CD4-positive, alpha-beta T cell treated with Interferon gamma for 1 hour (primary cell): ENCODE data around the gene CLTCL1.

Experiments
- DNase-seq: peaks from one replicate; pipeline ENCODE4 v3.0.0-alpha.2; 2020

Gene CLTCL1

DNA sequence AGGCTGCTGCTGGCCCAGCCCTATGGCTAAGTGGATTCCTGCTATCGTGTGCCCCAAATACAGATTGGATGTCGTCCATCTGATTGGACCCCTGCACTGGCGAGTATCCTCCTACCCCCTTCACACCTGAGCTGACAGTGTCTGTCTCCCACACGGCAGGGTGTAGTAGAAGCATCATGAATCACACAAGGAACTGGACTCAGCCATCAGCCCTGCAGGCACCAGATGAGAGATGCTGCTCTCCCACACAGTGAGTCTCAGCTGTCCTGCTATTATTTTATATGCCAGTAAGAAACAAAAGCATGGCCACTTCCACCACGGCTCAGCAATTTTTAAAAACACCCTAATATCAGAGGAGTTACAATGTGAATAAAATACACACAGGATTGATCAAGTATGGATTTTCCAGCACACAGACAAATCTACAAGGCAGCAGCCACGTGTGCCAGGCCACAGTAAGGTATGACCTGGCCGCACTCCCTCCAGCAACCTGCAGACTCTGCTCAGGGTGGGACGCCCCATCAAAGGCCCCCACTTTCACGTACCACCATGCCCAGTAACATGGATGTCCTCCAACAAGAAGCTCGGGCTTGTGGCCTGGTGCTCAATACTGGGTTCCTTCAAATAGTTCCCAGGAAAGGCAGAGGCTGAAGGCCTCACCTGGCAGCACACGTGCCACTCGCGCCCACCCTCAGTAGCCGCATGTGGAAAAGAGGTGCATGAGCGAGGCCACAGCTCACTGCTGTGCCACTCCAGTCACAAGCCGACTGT, 96.6 kb downstream of the CLTCL1 start:
- DNase-seq = no peak

DNA sequence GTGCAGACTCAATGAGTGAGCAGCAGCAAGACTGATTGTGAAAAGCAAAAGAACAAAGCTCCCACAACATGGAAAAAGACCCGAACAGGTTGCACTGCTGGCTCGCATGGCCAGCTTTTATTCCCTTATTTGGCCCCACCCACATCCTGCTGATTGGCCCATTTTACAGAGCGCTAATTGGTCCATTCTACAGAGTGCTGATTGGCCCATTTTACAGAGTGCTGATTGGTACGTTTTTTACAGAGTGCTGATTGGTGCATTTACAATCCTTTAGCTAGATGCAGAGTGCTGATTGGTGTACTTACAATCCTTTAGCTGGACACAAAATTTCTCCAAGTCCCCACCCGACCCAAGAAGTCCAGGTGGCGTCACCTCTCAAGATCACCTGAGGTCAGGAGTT, 97.6 kb downstream of the CLTCL1 start:
- no peak for DNase-seq

DNA sequence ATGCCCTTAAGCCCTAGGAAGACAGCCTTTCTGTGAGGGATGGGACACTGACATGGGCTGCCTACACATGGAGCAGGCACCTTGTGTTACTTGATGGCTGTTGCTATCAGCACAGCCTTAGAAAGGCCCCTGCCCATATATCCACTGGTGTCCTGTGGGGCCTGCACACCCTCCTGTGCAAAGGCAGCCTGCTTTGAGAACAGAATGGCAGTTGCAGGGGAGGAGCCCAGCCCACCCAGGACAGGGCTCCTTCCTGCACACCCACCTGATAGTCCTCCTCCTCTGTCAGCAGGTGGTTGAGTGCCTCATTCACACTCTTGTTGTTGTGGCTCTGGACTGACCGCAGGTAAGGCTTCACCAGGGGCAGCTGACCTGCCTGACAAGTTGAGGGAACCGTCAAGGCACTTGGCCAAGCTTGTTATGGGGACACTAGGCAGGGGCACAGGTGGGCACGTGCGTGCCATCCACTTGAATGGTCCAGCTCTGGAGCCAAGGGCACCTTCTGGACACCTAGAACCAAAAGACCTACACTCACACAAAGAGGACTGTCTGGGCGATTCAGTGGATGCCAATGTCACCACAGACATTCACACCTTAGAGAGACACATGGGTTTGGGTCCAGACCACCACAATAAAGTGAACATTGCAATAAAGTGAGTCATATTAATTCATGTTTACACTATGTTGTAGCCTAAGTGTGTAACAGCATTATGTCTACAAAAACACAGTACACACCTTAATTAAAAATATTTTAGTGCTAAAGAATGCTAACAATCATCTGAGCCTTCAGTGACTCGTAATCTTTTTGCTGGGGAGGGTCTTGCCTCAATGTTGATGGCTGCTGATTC, 103.6 kb downstream of the CLTCL1 start:
- no peak for DNase-seq

DNA sequence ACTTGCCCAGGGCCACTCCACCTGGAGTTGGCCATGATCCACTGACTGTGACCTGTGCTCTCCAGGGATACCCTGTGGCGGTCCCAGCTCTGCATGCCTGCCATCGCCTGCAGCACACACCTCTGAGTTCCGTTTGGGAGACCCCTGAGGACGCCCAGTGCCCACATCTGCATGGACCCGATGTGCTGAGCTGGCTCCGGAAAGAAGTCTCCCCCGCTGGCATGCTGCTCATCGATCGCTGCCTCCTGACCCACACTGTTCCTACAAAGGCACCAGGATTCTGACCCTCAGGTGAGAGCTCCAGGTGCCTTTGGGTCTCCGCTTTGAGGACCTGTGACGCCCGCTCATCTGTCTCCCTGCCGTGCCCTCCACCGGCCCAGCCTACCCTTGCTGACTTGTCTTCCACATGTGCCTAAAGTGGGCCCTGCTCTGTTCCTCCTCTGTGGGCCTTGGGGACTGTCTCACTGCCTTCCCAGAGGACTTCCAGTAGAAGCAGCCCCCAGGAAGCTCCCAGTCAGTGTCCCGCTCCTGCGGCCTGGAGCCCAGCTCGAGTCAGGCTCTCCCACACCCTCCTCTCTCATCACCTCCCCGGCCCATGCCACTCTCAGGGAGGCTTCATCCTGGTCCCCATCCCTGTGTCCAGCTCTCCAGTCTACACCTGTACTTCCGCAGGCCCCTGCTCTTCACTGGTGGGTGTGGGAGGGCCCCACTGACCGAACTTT, 107.1 kb downstream of the CLTCL1 start:
- no peak for DNase-seq

DNA sequence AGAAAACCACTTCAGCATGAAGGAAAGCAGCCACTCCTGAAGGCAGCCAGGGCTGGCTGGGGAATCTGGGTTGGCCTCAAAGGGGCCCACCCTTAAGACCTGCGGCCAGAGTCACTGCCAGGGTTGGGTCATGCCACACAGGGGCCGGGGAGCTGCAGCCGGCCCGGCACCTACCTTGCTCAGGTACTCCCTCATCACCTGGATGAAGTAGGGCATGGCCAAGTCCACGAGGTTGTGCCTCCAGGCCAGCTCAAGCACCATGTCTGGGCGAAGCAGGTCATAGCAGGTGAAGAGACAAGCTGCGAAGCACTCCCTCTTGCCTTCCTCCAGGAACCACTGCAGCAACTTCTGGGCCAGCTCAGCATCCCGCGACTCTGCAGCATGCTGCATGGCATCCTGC, 108.3 kb downstream of the CLTCL1 start:
- DNase-seq = no peak

DNA sequence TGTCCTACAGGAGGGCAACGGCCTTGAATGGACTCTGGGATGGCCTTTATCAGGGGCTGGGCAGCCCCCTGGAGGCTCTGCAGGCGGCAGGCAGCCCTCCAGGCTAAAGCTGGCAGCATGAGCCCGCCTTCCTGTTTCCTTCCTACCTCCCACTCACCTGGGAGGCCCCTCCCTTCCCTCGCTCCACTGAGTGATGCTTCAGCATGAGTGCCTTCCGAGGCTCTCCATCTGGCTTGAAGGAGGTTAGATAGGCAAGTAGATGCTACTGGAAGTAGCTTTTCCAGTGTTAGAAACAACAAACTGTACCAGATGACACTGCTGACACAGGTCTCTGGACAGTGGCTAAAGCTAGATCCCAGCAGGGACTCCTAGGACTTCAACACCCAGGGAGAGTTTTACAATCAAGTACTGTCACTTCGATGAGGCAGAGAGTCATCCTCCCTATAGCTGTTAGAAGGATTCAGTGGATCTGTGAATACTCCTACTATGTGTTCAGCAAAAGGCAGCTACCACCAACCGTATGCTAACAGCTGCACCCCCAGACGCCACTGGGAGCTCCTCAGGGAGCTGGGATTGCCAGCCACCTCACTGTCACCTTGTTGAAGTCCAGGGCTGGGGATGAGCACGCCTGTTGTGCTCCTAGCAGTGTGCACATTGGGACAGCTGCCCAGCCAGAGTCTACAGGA, 108.9 kb downstream of the CLTCL1 start:
- no peak for DNase-seq

DNA sequence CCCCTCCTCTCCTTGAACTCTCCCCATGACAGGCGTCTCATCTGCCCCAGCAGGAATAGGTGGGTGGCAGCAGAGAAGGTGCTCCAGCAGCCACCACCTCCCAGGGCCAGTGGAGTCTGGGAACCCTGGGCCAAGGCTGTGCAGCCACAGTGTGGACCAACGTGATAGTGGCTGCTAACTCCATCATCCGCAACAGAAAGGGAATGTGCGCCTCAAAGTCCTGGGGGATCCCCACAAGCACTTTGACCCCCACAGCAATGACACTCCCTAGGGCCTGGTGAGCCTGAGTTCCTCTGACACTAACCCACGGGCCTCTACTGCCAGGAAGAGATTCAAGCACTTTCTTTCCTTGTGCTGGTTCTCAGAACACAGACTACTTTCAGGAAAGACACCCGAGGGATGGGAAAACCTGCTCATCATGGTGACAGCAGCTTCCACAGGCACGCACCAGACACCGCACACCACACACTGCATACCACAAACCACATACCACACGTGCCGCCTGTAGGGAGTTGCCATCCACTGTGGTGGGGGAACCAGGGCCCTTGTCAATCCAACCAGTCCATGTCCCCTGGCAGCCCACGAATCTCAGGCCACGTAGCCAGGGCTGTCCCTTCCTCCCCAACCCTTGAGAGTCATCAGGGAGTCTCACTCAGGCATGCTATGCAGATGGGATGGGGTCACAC, 109.6 kb downstream of the CLTCL1 start:
- DNase-seq = no peak

DNA sequence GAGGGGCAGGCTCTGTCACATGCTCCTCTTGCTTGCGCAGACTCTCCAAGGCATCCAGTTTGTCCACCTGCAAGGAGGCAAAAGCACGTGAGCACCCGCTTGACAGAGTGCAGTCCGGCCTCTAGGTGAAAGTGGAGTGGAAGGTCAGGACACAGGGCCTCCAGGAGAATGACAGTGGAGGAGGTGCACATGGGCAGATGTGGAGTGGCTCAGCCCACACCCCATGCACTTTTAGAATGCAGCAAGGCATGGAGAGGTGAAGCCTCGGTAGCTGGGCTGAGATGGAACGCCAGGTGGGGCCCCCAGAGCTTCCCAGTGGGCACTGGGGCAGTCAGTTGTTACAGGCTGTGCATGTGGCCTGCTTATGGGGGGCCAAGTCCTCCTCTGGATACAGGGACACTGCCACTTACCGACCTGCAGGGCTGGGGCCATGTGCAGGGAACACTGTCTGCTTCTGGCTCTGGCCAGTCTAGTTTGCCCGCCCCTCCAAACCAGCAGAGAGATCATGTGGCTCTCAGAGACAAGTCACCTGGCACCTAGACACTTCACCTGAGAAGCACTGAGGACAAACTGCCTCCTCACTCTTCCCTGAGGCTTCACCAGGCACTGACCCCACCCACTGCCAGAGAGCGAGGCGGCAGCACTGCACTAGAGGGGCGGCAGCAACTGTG, 110.6 kb downstream of the CLTCL1 start:
- DNase-seq = no peak

DNA sequence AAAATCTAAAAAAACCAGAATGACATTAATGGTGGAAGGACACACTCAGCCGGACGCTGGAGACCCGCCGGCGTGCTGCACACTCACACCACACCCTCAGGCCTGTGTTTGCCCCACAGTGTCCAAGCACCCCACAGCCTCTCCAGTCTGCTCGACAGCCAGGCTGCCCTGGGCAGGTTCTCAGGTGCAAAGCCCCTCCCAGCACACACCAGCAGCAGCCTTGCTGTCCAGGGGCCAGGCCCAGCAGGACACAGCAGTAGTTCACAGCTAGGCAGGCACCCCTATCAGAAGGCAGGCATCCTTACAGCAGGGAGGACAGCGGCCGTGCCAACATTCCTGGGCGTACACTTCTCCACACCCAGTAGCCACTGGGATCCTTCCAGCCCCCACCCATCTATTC, 111.3 kb downstream of the CLTCL1 start:
- DNase-seq = no peak

DNA sequence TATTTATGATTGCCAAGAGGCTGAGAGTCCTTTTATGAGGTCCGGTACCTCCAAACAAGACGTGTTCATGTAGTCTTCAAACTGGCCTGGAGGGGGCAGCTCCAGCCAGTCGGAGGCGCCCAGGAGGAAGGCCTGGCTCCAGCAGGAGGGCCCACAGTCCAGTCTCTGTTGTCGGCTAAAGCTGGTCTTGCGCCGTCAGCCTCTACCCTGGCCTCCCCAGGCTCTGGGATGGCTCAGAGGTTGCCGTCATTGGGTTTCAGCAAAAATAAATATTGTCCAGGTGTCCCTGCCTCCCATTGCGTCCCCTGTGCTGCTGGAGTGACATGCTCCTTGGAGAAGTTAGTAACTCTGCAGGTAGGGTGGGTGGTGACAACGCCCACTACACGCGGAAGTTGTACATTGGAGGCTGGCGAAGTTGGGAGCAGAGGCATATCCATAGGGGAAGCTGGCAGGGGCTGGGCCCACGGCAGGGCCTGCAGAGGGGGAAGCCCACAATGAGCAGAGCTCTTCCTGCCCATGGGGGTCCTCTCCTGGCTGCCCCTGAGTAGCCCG, 111.9 kb downstream of the CLTCL1 start:
- DNase-seq = peak; percentile 58

DNA sequence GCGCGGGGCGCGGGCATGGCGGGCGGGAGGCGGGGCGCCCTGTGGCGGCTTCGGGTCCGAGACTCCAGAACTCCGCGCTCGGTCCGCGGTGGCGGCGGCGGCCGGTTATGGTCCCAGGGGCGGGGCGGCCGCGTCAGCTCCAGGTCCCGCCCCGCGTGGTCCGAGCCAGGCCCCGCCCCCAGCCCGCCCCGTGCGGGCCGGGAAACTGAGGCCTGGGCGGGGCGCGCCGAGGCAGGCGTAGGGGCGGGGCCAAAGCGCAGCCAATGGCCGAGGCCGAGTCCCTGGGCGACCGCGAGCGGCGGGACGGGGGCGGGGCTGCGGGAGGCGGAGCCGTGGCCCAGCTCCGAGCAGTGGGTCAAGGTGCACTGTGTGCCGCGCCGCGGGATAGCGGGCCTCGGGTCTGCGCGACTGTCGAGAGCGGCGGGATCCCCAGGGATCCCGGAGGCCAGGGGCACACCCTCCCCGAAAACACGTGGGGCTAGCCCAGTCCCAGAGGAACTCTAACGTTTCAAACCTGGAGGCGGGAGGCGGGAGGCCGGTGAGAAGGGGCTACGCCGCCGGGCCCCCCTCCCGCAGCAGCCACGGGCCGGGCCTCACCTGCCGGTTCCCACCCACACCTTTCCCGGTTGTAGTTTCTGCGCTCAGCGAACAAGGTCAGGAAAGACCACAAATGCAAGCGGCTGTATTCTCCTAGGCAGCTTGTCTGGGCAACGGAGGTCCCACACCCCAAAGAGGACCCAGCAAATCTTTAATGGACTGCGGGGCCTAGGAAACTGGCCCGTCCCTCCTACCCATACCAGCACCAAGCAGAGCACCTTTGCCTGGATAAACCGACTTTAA, 112.6 kb downstream of the CLTCL1 start, which contains the start of gene SLC25A1:
TSS of gene SLC25A1 (minus strand) at position 80 of the 840 bp plus-strand sequence. CDS start at position 17, 63 bp downstream.
- DNase-seq = peak; percentile 80

DNA sequence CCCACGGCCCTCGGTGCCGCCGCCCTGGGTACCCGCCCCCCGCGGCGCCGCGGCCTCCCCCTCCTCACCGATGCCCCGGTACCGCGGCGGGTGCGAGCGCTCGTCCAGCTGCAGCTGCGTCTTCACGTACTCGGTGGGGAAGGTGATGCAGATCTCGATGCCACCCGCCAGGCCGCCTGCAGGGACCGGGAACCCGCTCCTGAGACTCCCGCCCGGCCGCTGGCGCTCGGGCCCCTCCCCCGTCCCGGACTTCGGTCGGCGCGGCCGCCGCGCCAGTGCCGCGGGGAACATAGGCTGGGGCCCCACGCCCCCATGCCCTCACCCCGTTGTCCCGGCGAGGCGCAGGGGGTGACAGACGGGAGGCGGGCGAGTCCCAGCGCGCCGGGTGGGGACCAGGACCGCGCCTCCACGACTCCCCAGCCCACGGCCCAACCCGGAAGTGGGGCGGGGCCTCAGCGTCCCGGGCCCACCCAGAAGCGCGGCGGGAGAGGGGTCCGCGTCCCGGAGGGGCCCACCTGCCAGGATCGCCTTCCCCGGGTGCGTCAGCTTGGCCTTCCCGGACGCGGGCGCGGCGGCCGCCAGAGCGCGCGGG, 113.4 kb downstream of the CLTCL1 start:
- DNase-seq = peak; percentile 42

DNA sequence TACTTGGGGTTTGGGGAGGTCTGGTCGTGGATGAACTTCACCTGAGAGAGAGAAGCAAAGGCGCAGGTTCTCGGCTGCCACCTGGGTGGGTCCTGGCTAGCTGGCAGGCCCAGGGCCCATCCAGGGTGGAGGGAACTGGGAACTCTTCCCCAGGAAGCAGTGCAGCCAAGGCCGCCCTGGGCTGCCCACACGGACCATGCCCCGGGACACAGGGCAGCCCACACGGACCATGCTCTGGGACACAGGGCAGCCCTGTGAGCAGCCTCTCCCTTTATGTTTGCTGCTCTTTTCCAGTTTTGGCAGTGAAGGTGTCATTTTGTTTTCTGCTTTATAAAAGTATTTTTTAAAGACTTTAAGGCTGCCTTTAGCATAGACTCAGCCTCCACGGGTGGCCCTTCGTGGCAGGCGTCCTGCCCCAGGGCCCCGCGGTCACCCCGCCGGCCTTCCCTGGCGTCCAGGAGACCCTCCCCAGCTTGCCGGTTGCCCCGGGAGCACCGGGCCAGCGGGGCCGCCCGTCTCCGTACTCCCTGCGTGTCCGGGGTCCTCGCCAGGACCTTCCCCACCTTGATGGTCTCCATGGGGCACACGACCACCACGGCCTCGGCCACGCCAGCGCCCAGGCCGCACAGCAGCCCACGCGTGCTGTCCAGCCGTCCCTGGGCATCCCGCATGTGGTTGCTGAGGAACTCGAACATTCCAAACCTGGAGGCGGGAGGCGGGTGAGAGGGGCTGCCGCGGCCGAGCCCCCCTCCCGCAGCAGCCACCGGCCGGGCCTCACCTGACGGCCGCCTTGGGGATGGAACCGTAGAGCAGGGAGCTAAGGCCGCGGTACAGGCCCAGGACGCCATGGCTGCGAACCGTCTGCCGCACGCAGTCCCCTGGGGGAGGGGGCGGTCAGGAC, 114.1 kb downstream of the CLTCL1 start:
- no peak for DNase-seq

DNA sequence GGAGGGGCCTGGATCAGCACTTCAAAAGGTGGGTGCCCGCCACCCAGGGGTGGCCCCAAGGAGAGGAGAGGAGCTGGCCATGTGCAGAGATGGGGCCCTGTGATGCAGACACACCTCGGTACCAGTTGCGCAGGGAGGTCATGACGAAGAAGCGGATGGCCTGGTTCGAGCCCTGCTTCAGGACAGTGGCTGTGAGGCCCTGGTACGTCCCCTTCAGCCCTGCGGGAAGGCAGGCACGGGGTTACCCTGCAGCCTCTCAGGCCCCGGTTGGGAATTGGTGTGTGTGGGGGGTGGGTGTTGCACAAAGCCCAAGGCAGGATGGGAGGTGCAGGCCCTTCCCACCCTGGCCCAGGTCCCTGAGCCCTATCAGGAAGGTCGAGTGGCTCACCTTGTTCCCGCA, 114.8 kb downstream of the CLTCL1 start:
- no peak for DNase-seq

DNA sequence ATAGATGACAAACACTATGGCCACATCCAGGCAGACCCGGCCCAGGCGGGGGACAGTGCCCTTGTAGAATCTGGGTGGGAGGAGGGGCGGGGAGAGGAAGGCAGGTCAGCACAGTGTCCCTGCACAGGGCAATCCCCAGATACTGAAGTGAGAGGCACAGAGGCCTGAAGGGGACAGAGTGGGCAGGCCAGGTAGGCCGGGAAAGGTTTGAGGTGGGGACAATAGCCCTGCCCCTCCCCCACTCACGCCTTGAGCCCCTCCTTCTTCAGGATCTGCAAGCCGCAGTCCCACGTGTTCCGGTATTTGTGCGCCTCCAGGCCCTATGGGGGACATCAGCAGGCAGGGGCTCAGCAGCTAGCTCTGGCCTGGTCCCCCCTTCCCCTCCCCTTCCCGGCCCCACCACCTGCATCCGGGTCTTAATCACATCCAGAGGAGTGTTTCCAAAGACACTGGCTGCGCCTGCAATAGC, 115.3 kb downstream of the CLTCL1 start:
- DNase-seq = no peak

DNA sequence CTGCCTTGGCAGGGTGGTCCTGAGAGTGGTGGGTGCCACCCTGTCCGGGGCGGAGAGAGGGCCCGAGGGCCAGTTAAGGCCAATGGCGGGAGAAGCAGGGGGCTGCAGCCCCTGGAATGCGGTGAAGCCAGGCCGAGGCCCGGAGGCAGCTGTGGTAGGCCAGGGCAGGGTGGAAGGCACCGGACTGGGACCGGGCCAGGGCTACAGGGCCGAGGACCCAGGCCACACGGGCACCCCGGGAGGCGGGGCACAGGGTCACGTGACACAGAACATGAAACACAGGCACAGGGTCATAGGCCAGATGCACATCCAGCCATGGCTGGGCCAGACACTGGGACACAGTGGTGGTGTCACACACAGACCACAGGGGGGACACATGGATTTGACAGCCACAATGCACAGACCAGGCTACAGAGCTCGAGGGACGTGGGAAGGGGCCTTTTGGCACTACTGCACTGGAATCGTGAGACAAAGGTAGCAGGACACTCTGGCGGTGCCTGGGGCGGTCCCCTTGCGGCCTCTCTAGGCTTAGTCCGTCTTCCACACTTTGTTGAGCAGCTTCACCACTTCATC, 115.8 kb downstream of the CLTCL1 start:
- DNase-seq = no peak

DNA sequence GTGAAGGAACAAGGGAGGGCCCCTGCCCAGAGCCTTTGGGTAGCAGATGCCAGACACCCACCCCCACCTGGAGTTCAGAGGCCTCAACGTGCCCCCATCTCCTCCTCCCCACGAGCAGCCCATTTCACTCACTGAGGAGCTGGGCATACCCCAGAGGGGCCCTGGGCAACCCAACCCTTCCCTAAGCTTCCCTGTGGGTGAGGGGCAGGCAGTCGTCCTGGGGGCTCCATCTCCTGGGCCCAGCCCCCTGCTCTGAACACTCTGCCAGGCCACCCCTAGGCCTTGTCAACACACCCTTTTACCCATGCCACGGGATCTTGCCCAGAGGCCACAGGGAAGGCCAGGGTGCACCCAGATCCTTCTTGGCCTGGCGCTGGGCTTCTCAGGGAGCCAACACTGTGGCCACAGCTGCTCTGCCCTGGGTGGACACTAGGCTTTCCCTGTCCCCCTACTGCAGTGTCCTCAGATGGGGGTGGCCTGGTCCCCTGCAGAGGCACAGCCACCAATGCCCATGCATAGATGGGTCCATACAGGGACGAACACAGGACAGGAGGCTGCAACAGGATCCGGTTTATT, 116.4 kb downstream of the CLTCL1 start:
- no peak for DNase-seq
